HS-5 (cell line): ENCODE data around the gene SLC37A1.

Experiments used
- DNase-seq: peaks from one replicate; pipeline ENCODE4 v3.0.0-alpha.2; 2012; ENCODE audit warnings: low read depth

Gene SLC37A1

GRCh38 chr21:42479582-42479981 is 34.1 kb upstream of the SLC37A1 start:
- no peak for DNase-seq

GRCh38 chr21:42480736-42481135 is 32.9 kb upstream of the SLC37A1 start:
- no peak for DNase-seq

- DNase-seq, result no peak
These were observed 32.5 kb upstream of the SLC37A1 start for GRCh38 chr21:42481169-42481568.

- no peak for DNase-seq
These were observed 28.7 kb upstream of the SLC37A1 start for GRCh38 chr21:42484966-42485365.

- DNase-seq, result no peak
These were observed 27.6 kb upstream of the SLC37A1 start for GRCh38 chr21:42486072-42486471.

GRCh38 chr21:42486531-42486930 is 27.1 kb upstream of the SLC37A1 start:
- no peak for DNase-seq

- no peak for DNase-seq
These were observed 24.6 kb upstream of the SLC37A1 start for GRCh38 chr21:42489006-42489563.

- no peak for DNase-seq
These were observed 23.7 kb upstream of the SLC37A1 start for GRCh38 chr21:42489991-42490390.

- DNase-seq, result no peak
These were observed 22.9 kb upstream of the SLC37A1 start for GRCh38 chr21:42490720-42491119.

- DNase-seq, result no peak
These were observed 22.3 kb upstream of the SLC37A1 start for GRCh38 chr21:42491328-42491727.

- no peak for DNase-seq
These were observed 21.5 kb upstream of the SLC37A1 start for GRCh38 chr21:42492201-42492600.

GRCh38 chr21:42493109-42494060 is 20.3 kb upstream of the SLC37A1 start:
- no peak for DNase-seq

- DNase-seq, result no peak
These were observed 18.6 kb upstream of the SLC37A1 start for GRCh38 chr21:42495027-42495426.

GRCh38 chr21:42495765-42496119 is 17.9 kb upstream of the SLC37A1 start:
- DNase-seq, result no peak

GRCh38 chr21:42496120-42496838 is 17.4 kb upstream of the SLC37A1 start, which contains the start of gene RSPH1:
Gene RSPH1 (minus strand): TSS chr21:42496224. CDS start chr21:42496186, 38 bp downstream.
- DNase-seq, result peak; percentile 87

GRCh38 chr21:42496839-42497202 is 16.8 kb upstream of the SLC37A1 start:
- DNase-seq, result no peak

GRCh38 chr21:42498012-42498411 is 15.6 kb upstream of the SLC37A1 start:
- DNase-seq, result no peak

- no peak for DNase-seq
These were observed 14.1 kb upstream of the SLC37A1 start for GRCh38 chr21:42499444-42500112.

- DNase-seq, result no peak
These were observed 13.4 kb upstream of the SLC37A1 start for GRCh38 chr21:42500225-42500624.

- DNase-seq, result no peak
These were observed 12.9 kb upstream of the SLC37A1 start for GRCh38 chr21:42500736-42501135.

- no peak for DNase-seq
These were observed 9.9 kb upstream of the SLC37A1 start for GRCh38 chr21:42503711-42504110.

GRCh38 chr21:42505090-42505726 is 8.4 kb upstream of the SLC37A1 start:
- no peak for DNase-seq
